WTC11 (cell line): ENCODE data around the gene STRA8.

Source experiments
- EMX1 ChIP-seq: fragments of 250-450 bp; sonication (Bioruptor Pico); IDR thresholded peaks from 2 replicates; pipeline ENCODE4 v1.8.0; 2021; ENCODE audit warnings: mild to moderate bottlenecking
- ETV6 ChIP-seq: sonication (generic); formaldehyde crosslinking; IDR thresholded peaks from 2 replicates; pipeline ENCODE4 v1.8.1; 2022; ENCODE audit warnings: mild to moderate bottlenecking, missing genetic modification reagents
- FOXJ3 ChIP-seq: sonication (generic); formaldehyde crosslinking; IDR thresholded peaks from 2 replicates; pipeline ENCODE4 v1.9.0; 2021; ENCODE audit warnings: missing genetic modification reagents, mild to moderate bottlenecking, borderline replicate concordance
- MXD4 ChIP-seq: fragments of 250-450 bp; sonication (Bioruptor Pico); IDR thresholded peaks from 2 replicates; pipeline ENCODE4 v1.8.0; 2021; ENCODE audit warnings: mild to moderate bottlenecking, moderate library complexity, borderline replicate concordance
- MYBL2 ChIP-seq: sonication (generic); formaldehyde crosslinking; IDR thresholded peaks from 2 replicates; pipeline ENCODE4 v1.8.1; 2023; ENCODE audit warnings: mild to moderate bottlenecking, moderate library complexity, missing genetic modification reagents
- NR2C2 ChIP-seq: sonication (generic); formaldehyde crosslinking; IDR thresholded peaks from 2 replicates; pipeline ENCODE4 v1.8.0; 2022; ENCODE audit warnings: mild to moderate bottlenecking, missing genetic modification reagents
- TEAD4 ChIP-seq: sonication (generic); formaldehyde crosslinking; IDR thresholded peaks from 2 replicates; pipeline ENCODE4 v1.8.0; 2022; ENCODE audit warnings: mild to moderate bottlenecking, missing genetic modification reagents
- TF ChIP-seq, protein P1 (sequence below): fragments of 200-600 bp; IDR thresholded peaks from 2 replicates; pipeline ENCODE4 v1.8.0; 2022; ENCODE audit warnings: antibody characterized with exemption
- TF ChIP-seq, protein P2 (sequence below): sonication (generic); formaldehyde crosslinking; IDR thresholded peaks from 2 replicates; pipeline ENCODE4 v1.8.0; 2023; ENCODE audit warnings: mild to moderate bottlenecking, missing genetic modification reagents
- TF ChIP-seq, protein P3 (sequence below): sonication (generic); formaldehyde crosslinking; conservative IDR thresholded peaks from 2 replicates; pipeline ENCODE4 v1.8.1; 2022; ENCODE audit warnings: mild to moderate bottlenecking, missing genetic modification reagents
- TF ChIP-seq, protein P4 (sequence below): sonication (generic); formaldehyde crosslinking; IDR thresholded peaks from 2 replicates; pipeline ENCODE4 v1.8.0; 2022; ENCODE audit warnings: missing genetic modification reagents
- TF ChIP-seq, protein P5 (sequence below): sonication (generic); formaldehyde crosslinking; IDR thresholded peaks from 2 replicates; pipeline ENCODE4 v1.8.0; 2022; ENCODE audit warnings: mild to moderate bottlenecking, missing genetic modification reagents

DNA sequence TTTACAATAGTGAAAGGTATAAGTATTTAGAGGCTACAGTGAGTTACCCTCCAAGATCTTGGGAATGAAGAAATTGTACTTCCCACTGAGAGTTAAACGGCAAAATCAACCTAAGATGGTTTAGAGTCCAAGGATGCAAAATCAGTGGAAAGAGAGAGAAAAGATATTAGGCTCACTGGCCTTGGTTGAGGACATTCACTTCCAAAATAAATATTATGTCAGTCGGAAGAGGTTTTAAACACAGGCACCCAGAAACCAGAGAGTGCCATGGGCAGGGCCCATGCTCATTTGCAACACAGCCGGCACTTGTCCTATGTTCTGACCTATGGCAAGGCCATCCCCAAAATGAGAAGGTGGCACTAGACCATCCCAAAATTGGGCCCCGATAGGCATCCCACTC is 18.5 kb upstream of the STRA8 start:
- no peak for TF ChIP-seq NR2C2 (CRISPR knock-in tag)
- TF ChIP-seq, protein P1, sequence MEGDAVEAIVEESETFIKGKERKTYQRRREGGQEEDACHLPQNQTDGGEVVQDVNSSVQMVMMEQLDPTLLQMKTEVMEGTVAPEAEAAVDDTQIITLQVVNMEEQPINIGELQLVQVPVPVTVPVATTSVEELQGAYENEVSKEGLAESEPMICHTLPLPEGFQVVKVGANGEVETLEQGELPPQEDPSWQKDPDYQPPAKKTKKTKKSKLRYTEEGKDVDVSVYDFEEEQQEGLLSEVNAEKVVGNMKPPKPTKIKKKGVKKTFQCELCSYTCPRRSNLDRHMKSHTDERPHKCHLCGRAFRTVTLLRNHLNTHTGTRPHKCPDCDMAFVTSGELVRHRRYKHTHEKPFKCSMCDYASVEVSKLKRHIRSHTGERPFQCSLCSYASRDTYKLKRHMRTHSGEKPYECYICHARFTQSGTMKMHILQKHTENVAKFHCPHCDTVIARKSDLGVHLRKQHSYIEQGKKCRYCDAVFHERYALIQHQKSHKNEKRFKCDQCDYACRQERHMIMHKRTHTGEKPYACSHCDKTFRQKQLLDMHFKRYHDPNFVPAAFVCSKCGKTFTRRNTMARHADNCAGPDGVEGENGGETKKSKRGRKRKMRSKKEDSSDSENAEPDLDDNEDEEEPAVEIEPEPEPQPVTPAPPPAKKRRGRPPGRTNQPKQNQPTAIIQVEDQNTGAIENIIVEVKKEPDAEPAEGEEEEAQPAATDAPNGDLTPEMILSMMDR = no peak
- TF ChIP-seq TEAD4 (CRISPR knock-in tag) = no peak
- TF ChIP-seq, protein P2, sequence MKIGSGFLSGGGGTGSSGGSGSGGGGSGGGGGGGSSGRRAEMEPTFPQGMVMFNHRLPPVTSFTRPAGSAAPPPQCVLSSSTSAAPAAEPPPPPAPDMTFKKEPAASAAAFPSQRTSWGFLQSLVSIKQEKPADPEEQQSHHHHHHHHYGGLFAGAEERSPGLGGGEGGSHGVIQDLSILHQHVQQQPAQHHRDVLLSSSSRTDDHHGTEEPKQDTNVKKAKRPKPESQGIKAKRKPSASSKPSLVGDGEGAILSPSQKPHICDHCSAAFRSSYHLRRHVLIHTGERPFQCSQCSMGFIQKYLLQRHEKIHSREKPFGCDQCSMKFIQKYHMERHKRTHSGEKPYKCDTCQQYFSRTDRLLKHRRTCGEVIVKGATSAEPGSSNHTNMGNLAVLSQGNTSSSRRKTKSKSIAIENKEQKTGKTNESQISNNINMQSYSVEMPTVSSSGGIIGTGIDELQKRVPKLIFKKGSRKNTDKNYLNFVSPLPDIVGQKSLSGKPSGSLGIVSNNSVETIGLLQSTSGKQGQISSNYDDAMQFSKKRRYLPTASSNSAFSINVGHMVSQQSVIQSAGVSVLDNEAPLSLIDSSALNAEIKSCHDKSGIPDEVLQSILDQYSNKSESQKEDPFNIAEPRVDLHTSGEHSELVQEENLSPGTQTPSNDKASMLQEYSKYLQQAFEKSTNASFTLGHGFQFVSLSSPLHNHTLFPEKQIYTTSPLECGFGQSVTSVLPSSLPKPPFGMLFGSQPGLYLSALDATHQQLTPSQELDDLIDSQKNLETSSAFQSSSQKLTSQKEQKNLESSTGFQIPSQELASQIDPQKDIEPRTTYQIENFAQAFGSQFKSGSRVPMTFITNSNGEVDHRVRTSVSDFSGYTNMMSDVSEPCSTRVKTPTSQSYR (CRISPR knock-in tag) = no peak
- no peak for TF ChIP-seq ETV6 (CRISPR knock-in tag)
- TF ChIP-seq EMX1 = no peak
- no peak for TF ChIP-seq MXD4 (CRISPR knock-in tag)
- no peak for TF ChIP-seq MYBL2 (CRISPR knock-in tag)
- no peak for TF ChIP-seq FOXJ3 (CRISPR knock-in tag)
- TF ChIP-seq, protein P3, sequence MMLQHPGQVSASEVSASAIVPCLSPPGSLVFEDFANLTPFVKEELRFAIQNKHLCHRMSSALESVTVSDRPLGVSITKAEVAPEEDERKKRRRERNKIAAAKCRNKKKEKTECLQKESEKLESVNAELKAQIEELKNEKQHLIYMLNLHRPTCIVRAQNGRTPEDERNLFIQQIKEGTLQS (CRISPR knock-in tag) = no peak
- TF ChIP-seq, protein P4, sequence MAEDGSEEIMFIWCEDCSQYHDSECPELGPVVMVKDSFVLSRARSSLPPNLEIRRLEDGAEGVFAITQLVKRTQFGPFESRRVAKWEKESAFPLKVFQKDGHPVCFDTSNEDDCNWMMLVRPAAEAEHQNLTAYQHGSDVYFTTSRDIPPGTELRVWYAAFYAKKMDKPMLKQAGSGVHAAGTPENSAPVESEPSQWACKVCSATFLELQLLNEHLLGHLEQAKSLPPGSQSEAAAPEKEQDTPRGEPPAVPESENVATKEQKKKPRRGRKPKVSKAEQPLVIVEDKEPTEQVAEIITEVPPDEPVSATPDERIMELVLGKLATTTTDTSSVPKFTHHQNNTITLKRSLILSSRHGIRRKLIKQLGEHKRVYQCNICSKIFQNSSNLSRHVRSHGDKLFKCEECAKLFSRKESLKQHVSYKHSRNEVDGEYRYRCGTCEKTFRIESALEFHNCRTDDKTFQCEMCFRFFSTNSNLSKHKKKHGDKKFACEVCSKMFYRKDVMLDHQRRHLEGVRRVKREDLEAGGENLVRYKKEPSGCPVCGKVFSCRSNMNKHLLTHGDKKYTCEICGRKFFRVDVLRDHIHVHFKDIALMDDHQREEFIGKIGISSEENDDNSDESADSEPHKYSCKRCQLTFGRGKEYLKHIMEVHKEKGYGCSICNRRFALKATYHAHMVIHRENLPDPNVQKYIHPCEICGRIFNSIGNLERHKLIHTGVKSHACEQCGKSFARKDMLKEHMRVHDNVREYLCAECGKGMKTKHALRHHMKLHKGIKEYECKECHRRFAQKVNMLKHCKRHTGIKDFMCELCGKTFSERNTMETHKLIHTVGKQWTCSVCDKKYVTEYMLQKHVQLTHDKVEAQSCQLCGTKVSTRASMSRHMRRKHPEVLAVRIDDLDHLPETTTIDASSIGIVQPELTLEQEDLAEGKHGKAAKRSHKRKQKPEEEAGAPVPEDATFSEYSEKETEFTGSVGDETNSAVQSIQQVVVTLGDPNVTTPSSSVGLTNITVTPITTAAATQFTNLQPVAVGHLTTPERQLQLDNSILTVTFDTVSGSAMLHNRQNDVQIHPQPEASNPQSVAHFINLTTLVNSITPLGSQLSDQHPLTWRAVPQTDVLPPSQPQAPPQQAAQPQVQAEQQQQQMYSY = no peak
- TF ChIP-seq, protein P5, sequence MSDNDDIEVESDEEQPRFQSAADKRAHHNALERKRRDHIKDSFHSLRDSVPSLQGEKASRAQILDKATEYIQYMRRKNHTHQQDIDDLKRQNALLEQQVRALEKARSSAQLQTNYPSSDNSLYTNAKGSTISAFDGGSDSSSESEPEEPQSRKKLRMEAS (CRISPR knock-in tag) = no peak
